ENCODE measurements around the gene CEND1. TPM values are rescaled to one million over a fixed set of nuclear protein-coding genes. Genes with fewer than 3 reads are reported as not detected.

Gene CEND1
- total and polyA plus RNA-seq, 2 of the 13 experiments (the other 11 are each of a cell fraction or from before 2014, with no cell fraction given): not detected

DNA sequence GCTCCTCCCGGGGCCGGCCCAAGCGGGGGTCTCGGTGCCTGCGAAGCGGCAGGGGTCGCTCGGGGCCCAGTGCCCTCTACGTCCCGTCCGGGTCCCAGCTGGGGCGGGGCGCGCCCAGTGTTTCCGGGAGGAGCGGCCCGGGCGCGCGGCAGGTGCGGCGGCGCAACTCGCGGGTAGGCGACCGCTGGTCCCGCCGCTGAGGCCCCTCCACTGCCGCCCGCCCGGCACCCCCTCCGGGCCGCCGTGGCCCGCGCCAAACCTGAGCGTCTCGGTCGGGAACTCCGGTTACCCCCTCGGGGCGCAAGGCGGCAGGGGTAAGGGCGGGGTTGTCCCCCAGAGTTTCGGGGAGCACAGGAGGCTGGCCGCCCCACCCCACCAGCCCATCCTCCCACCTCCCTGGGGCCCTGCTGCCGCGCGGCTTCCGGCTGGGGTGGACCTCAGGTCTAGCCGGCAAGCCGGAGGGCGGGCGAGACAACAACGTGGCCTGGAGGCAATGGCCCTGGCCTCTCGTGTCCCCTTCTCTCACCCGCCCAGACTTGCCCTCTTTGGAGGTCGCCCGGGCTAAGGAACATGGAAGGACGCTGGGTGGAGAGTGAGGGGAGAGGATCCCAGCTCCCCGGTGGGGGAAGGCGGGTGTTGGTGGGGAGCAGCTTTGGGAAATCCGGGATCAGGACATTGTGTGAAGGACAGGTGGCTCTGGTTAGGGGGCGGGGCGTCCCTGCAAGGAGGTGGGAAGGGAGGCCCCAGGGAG is 37.4 kb upstream of the CEND1 start (continued):
- TF ChIP-seq, protein P1, sequence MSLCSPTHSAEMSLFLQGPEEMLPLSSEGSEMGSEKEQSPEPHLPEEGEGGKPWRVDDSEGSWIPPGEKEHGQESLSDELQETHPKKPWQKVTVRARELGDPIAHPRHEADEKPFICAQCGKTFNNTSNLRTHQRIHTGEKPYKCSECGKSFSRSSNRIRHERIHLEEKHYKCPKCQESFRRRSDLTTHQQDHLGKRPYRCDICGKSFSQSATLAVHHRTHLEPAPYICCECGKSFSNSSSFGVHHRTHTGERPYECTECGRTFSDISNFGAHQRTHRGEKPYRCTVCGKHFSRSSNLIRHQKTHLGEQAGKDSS (CRISPR knock-in tag; IDR thresholded peaks at IDR 0.05; ENCODE audit: borderline replicate concordance, low read depth): peak; percentile 73
- TF ChIP-seq AGO1 (IDR thresholded peaks at IDR 0.05; ENCODE audit: low read depth, low read length, poor library complexity, severe bottlenecking) (peak; percentile 79), KLF9 (CRISPR knock-in tag; IDR thresholded peaks at IDR 0.05; ENCODE audit: low read depth) (peak; percentile 62), MAZ (IDR thresholded peaks at IDR 0.05; ENCODE audit: borderline replicate concordance, low read depth, low read length) (no peak), MAZ (CRISPR knock-in tag; IDR thresholded peaks at IDR 0.05; ENCODE audit: low read depth) (0 out of 2 replicates have a peak, but pooled peaks have one; percentile 47), ELF1 (CRISPR knock-in tag; IDR thresholded peaks at IDR 0.05) (peak; percentile 73), PAWR (CRISPR knock-in tag; IDR thresholded peaks at IDR 0.05; ENCODE audit: borderline replicate concordance) (no peak), KLF6 (CRISPR knock-in tag; IDR thresholded peaks at IDR 0.05) (no peak; the same call in 1 of the 2 replicates), ZNF564 (CRISPR knock-in tag; IDR thresholded peaks at IDR 0.05) (peak; percentile 46; the same call in 1 of the 2 replicates), ZBTB7B (CRISPR knock-in tag; IDR thresholded peaks at IDR 0.05) (0 out of 2 replicates have a peak, but pooled peaks have one; percentile 66), ETV6 (CRISPR knock-in tag; conservative IDR thresholded peaks at IDR 0.05) (no peak), SOX13 (IDR thresholded peaks at IDR 0.05) (no peak), SOX13 (CRISPR knock-in tag; conservative IDR thresholded peaks at IDR 0.05 in 1 of 2, IDR thresholded peaks at IDR 0.05 in 1 of 2) (peak in 1 of 2 experiments; percentile 44; a peak in 2 of 4 replicates), SIN3A (IDR thresholded peaks at IDR 0.05; ENCODE audit: borderline replicate concordance, low read depth, low read length) (peak; percentile 55; the same call in 1 of the 2 replicates), RNF2 (conservative IDR thresholded peaks at IDR 0.05; ENCODE audit: low read depth) (0 out of 2 replicates have a peak, but pooled peaks have one; percentile 49), PCBP1 (IDR thresholded peaks at IDR 0.05; ENCODE audit: borderline replicate concordance, low read depth, low read length) (peak; percentile 53; the same call in 1 of the 2 replicates), ZNF768 (CRISPR knock-in tag; IDR thresholded peaks at IDR 0.05) (0 out of 2 replicates have a peak, but pooled peaks have one; percentile 6)
- TF ChIP-seq, protein P2, sequence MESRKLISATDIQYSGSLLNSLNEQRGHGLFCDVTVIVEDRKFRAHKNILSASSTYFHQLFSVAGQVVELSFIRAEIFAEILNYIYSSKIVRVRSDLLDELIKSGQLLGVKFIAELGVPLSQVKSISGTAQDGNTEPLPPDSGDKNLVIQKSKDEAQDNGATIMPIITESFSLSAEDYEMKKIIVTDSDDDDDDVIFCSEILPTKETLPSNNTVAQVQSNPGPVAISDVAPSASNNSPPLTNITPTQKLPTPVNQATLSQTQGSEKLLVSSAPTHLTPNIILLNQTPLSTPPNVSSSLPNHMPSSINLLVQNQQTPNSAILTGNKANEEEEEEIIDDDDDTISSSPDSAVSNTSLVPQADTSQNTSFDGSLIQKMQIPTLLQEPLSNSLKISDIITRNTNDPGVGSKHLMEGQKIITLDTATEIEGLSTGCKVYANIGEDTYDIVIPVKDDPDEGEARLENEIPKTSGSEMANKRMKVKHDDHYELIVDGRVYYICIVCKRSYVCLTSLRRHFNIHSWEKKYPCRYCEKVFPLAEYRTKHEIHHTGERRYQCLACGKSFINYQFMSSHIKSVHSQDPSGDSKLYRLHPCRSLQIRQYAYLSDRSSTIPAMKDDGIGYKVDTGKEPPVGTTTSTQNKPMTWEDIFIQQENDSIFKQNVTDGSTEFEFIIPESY (CRISPR knock-in tag; IDR thresholded peaks at IDR 0.05): peak; percentile 37; the same call in 1 of the 2 replicates
- TF ChIP-seq, protein P3, sequence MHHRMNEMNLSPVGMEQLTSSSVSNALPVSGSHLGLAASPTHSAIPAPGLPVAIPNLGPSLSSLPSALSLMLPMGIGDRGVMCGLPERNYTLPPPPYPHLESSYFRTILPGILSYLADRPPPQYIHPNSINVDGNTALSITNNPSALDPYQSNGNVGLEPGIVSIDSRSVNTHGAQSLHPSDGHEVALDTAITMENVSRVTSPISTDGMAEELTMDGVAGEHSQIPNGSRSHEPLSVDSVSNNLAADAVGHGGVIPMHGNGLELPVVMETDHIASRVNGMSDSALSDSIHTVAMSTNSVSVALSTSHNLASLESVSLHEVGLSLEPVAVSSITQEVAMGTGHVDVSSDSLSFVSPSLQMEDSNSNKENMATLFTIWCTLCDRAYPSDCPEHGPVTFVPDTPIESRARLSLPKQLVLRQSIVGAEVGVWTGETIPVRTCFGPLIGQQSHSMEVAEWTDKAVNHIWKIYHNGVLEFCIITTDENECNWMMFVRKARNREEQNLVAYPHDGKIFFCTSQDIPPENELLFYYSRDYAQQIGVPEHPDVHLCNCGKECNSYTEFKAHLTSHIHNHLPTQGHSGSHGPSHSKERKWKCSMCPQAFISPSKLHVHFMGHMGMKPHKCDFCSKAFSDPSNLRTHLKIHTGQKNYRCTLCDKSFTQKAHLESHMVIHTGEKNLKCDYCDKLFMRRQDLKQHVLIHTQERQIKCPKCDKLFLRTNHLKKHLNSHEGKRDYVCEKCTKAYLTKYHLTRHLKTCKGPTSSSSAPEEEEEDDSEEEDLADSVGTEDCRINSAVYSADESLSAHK (CRISPR knock-in tag; IDR thresholded peaks at IDR 0.05; ENCODE audit: borderline replicate concordance): no peak
- TF ChIP-seq, protein P4, sequence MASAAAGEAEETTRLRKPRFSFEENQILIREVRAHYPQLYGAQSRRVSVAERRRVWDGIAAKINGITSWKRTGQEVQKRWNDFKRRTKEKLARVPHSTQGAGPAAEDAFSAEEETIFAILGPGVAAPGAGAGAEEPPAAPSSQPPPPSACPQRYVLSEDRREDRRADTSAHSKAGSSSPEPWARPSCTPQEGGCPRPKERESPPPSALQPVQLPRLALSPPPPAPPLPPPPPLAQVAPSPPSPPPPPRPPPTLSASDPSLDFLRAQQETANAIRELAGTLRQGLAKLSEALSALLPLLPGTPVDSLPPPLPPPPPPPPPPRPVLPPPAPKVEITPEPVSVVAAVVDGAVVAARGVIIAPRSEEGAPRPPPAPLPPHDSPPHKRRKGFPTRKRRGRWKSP (CRISPR knock-in tag; IDR thresholded peaks at IDR 0.05): 0 out of 2 replicates have a peak, but pooled peaks have one; percentile 44

Measured in HepG2 (cell line).